Measurements from ENCODE around the gene APOL2.

Gene APOL2

DNA sequence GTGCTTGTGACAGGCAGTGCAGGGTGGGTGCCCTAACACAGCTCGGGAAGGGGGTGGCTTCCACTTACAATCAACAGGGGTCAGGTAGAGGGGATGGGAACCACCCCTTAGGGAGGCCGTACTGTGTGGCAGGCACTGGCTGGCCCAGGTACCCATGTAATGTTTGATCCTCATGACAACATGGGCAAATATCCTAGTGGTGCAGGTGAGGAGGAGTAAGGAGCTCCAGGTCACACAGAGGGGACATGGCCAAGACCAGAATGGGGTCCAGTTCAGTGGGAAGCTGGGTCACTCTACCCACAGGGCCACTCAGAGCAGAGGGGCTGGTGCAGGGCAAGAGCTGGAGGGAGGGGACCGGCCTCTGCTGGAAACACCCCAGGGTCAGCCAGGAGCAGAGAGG, 40.8 kb downstream of the APOL2 start:
- DNase-seq (ENCODE audit: low spot score) (no peak), ATAC-seq (ENCODE audit: low read depth) (no peak)
- Histone ChIP-seq H3K36me3 (ENCODE audit: low read depth) (no peaks in the 10 kb centered on the region), H3K27me3 (ENCODE audit: insufficient read depth, poor library complexity, severe bottlenecking) (no peaks in the 10 kb centered on the region), H3K4me3 (ENCODE audit: severe bottlenecking) (no peak overlapping the region), H3K4me1 (ENCODE audit: insufficient read depth, poor library complexity, severe bottlenecking) (peaks cover 7% of the 10 kb centered on the region), H3K27ac (ENCODE audit: poor library complexity, severe bottlenecking) (no peak overlapping the region), H3K9me3 (ENCODE audit: severe bottlenecking) (no peaks in the 10 kb centered on the region)
- TF ChIP-seq, protein P1, sequence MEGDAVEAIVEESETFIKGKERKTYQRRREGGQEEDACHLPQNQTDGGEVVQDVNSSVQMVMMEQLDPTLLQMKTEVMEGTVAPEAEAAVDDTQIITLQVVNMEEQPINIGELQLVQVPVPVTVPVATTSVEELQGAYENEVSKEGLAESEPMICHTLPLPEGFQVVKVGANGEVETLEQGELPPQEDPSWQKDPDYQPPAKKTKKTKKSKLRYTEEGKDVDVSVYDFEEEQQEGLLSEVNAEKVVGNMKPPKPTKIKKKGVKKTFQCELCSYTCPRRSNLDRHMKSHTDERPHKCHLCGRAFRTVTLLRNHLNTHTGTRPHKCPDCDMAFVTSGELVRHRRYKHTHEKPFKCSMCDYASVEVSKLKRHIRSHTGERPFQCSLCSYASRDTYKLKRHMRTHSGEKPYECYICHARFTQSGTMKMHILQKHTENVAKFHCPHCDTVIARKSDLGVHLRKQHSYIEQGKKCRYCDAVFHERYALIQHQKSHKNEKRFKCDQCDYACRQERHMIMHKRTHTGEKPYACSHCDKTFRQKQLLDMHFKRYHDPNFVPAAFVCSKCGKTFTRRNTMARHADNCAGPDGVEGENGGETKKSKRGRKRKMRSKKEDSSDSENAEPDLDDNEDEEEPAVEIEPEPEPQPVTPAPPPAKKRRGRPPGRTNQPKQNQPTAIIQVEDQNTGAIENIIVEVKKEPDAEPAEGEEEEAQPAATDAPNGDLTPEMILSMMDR (IDR thresholded peaks at IDR 0.05; ENCODE audit: poor library complexity, severe bottlenecking) = no peak

DNA sequence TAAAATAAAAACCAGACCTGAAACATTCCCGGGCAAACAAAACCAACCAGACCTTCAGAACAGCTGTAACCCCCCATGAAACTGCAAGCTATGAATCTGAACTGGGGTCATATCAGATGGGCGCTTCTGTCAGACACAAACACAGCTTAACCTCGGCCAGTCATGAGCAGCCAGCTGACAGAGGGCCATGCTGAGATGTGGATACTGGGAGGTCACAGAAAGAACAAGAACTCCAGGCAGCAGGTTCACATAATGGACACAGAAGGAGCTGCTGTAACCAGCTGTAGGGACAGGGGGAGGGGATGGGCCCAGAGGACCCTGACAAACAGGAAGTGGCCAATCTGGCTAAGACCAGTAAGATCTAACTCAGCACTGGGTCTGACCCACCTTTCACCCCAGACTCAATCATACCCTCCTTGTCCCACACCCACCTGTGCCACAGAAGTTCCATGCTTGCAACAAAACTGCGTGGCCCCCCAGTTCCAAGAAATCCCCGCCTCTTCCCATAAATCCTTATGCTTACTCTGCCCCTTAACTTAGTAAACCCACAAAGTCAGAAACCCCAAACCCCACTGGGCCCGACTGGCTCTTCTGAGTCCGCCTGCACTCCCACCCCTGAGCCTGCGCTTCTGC, 41.7 kb downstream of the APOL2 start:
- H3K27ac ChIP-seq (ENCODE audit: poor library complexity, severe bottlenecking) = no peak overlapping the region
- no peak for ATAC-seq (ENCODE audit: low read depth)
- TF ChIP-seq, protein P1 (IDR thresholded peaks at IDR 0.05; ENCODE audit: poor library complexity, severe bottlenecking) = no peak

DNA sequence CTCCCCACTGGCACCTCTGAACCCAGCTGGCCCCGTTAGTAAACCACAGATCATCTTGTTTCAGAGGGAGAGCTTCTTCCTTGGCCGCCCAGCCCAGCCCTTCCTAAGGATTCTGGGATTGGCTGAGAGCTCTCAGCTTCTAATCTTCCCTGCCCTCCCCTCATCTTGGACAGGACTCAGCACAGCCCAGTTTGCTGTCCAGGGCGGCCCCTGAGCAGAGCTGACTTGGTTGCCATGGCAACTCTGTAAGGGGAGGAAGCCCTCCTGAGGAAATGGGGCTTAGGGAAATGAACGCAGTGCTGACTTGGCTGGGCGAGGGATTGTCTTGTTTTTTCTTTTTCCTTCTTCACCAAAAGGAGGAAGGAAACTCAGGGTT, 42.3 kb downstream of the APOL2 start:
- no peaks in the 10 kb centered on the region for H3K36me3 ChIP-seq (ENCODE audit: low read depth)
- ATAC-seq (ENCODE audit: low read depth) = no peak
- TF ChIP-seq, protein P1 (IDR thresholded peaks at IDR 0.05; ENCODE audit: poor library complexity, severe bottlenecking) = no peak
- H3K27me3 ChIP-seq (ENCODE audit: insufficient read depth, poor library complexity, severe bottlenecking) = no peaks in the 10 kb centered on the region
- H3K9me3 ChIP-seq (ENCODE audit: severe bottlenecking) = no peaks in the 10 kb centered on the region
- no peak overlapping the region for H3K4me3 ChIP-seq (ENCODE audit: severe bottlenecking)
- H3K27ac ChIP-seq (ENCODE audit: poor library complexity, severe bottlenecking) = no peak overlapping the region
- no peaks in the 10 kb centered on the region for H3K4me1 ChIP-seq (ENCODE audit: insufficient read depth, poor library complexity, severe bottlenecking)
- DNase-seq (ENCODE audit: low spot score) = no peak

More for the DNA sequence above, 41.7 kb downstream of the APOL2 start:
- no peaks in the 10 kb centered on the region for H3K36me3 ChIP-seq (ENCODE audit: low read depth)
- no peak overlapping the region for H3K4me3 ChIP-seq (ENCODE audit: severe bottlenecking)
- no peaks in the 10 kb centered on the region for H3K9me3 ChIP-seq (ENCODE audit: severe bottlenecking)
- H3K4me1 ChIP-seq (ENCODE audit: insufficient read depth, poor library complexity, severe bottlenecking) = no peaks in the 10 kb centered on the region
- DNase-seq (ENCODE audit: low spot score) = no peak
- no peaks in the 10 kb centered on the region for H3K27me3 ChIP-seq (ENCODE audit: insufficient read depth, poor library complexity, severe bottlenecking)

GRCh38 chr22:36196254-36197064, 42.9 kb downstream of the APOL2 start:
- H3K9me3 ChIP-seq (ENCODE audit: severe bottlenecking) = no peaks in the 10 kb centered on the region
- H3K27me3 ChIP-seq (ENCODE audit: insufficient read depth, poor library complexity, severe bottlenecking) = no peaks in the 10 kb centered on the region
- H3K4me3 ChIP-seq (ENCODE audit: severe bottlenecking) = no peak overlapping the region
- TF ChIP-seq, protein P1 (IDR thresholded peaks at IDR 0.05; ENCODE audit: poor library complexity, severe bottlenecking) = no peak
- no peaks in the 10 kb centered on the region for H3K36me3 ChIP-seq (ENCODE audit: low read depth)
- no peak overlapping the region for H3K27ac ChIP-seq (ENCODE audit: poor library complexity, severe bottlenecking)
- ATAC-seq (ENCODE audit: low read depth) = no peak
- no peak for DNase-seq (ENCODE audit: low spot score)
- H3K4me1 ChIP-seq (ENCODE audit: insufficient read depth, poor library complexity, severe bottlenecking) = no peaks in the 10 kb centered on the region

DNA sequence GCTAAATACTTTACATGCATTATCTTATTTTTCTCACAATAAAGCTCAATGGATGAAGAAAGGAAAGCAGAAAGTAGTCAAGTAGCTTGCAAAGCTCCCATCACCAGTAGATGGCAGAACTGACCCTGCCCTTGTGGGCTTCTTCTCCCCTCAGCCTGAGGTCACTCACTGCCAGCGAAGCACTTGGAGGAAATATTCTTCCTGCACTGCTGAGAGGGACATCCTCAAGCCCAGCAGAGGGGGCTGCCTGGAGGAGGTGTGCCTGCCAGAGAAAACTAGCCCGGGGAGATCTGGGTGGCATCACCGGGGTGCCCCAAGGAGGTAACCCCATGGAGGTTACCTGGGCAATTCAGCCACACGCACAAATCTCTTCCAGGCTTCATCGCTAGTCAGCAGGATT, 44.4 kb downstream of the APOL2 start:
- H3K27ac ChIP-seq (ENCODE audit: poor library complexity, severe bottlenecking) = no peak overlapping the region
- ATAC-seq (ENCODE audit: low read depth) (peak; percentile 68), DNase-seq (ENCODE audit: low spot score) (no peak)
- no peaks in the 10 kb centered on the region for H3K9me3 ChIP-seq (ENCODE audit: severe bottlenecking)
- no peaks in the 10 kb centered on the region for H3K4me1 ChIP-seq (ENCODE audit: insufficient read depth, poor library complexity, severe bottlenecking)
- no peaks in the 10 kb centered on the region for H3K36me3 ChIP-seq (ENCODE audit: low read depth)
- no peaks in the 10 kb centered on the region for H3K27me3 ChIP-seq (ENCODE audit: insufficient read depth, poor library complexity, severe bottlenecking)
- TF ChIP-seq, protein P1 (IDR thresholded peaks at IDR 0.05; ENCODE audit: poor library complexity, severe bottlenecking) = peak; percentile 69
- no peak overlapping the region for H3K4me3 ChIP-seq (ENCODE audit: severe bottlenecking)

All from RWPE2 (cell line).